Measurements from ENCODE around the gene EIF4B. TPM values are rescaled to one million over a fixed set of nuclear protein-coding genes. Genes with fewer than 3 reads are reported as not detected.

Gene EIF4B
- polyA plus RNA-seq, 1 experiment: 296 TPM

- CTCF ChIA-PET: interaction anchor here (0.9 to 9.1 kb wide), 4 partner anchors 61 to 97 kb away, joined by 3 to 75 read pairs (median 4); no protein-coding TSS in a partner anchor
- no peaks in the 10 kb centered on the region for H3K27me3 ChIP-seq (ENCODE audit: control insufficient read depth, insufficient read depth, low read length)
- DNase-seq (ENCODE audit: low read depth): no peak
- H3K4me3 ChIP-seq (ENCODE audit: low read depth, low read length): no peak overlapping the region
- TF ChIP-seq CTCF (IDR thresholded peaks at IDR 0.05; ENCODE audit: insufficient read depth, low read depth, low read length): no peak
- POLR2A ChIA-PET: interaction anchor here (0.5 kb wide), 1 partner anchor 1195 kb away, joined by 7 read pairs; no protein-coding TSS in a partner anchor
- H3K36me3 ChIP-seq (ENCODE audit: control insufficient read depth, insufficient read depth, low read length): no peaks in the 10 kb centered on the region
Measured at GRCh38 chr12:52975820-52976573, 30.3 kb upstream of the EIF4B start.

GRCh38 chr12:52976574-52977071, 29.6 kb upstream of the EIF4B start:
- no peaks in the 10 kb centered on the region for H3K27me3 ChIP-seq (ENCODE audit: control insufficient read depth, insufficient read depth, low read length)
- CTCF ChIA-PET: interaction anchor here (12.5 kb wide), 1 partner anchor 93 kb away, joined by 722 read pairs; no protein-coding TSS in a partner anchor
- H3K36me3 ChIP-seq (ENCODE audit: control insufficient read depth, insufficient read depth, low read length): no peaks in the 10 kb centered on the region
- peak; percentile 72 for DNase-seq (ENCODE audit: low read depth)
- POLR2A ChIA-PET: no interaction called here
- peak; percentile 28; the same call in 1 of the 2 replicates for TF ChIP-seq CTCF (IDR thresholded peaks at IDR 0.05; ENCODE audit: insufficient read depth, low read depth, low read length)
- no peak overlapping the region for H3K4me3 ChIP-seq (ENCODE audit: low read depth, low read length)

GRCh38 chr12:52977170-52977569, 29.1 kb upstream of the EIF4B start:
- no peaks in the 10 kb centered on the region for H3K36me3 ChIP-seq (ENCODE audit: control insufficient read depth, insufficient read depth, low read length)
- no peaks in the 10 kb centered on the region for H3K27me3 ChIP-seq (ENCODE audit: control insufficient read depth, insufficient read depth, low read length)
- peak; percentile 8 for DNase-seq (ENCODE audit: low read depth)
- POLR2A ChIA-PET: no interaction called here
- CTCF ChIA-PET: interaction anchor here (0.6 to 12.5 kb wide), 5 partner anchors 15 to 536 kb away, joined by 3 to 722 read pairs (median 4); no protein-coding TSS in a partner anchor
- TF ChIP-seq CTCF (IDR thresholded peaks at IDR 0.05; ENCODE audit: insufficient read depth, low read depth, low read length): no peak
- no peak overlapping the region for H3K4me3 ChIP-seq (ENCODE audit: low read depth, low read length)

- H3K27me3 ChIP-seq (ENCODE audit: control insufficient read depth, insufficient read depth, low read length): no peaks in the 10 kb centered on the region
- H3K36me3 ChIP-seq (ENCODE audit: control insufficient read depth, insufficient read depth, low read length): no peaks in the 10 kb centered on the region
- TF ChIP-seq CTCF (IDR thresholded peaks at IDR 0.05; ENCODE audit: insufficient read depth, low read depth, low read length): no peak
- POLR2A ChIA-PET: interaction anchor here (1.0 kb wide), 1 partner anchor 95 kb away, joined by 4 read pairs; no protein-coding TSS in a partner anchor
- no peak for DNase-seq (ENCODE audit: low read depth)
- no peak overlapping the region for H3K4me3 ChIP-seq (ENCODE audit: low read depth, low read length)
- CTCF ChIA-PET: interaction anchor here (0.6 to 12.5 kb wide), 53 partner anchors 10 to 1447 kb away, joined by 3 to 722 read pairs (median 5); partner anchors contain the start of genes KRT8 and TAMALIN
Measured at GRCh38 chr12:52980096-52980649, 26.1 kb upstream of the EIF4B start.

Measured in BJ (cell line).